Fibroblast of lung (primary cell): Measurements from ENCODE around the gene DESI1.

Experiments
- EZH2 ChIP-seq: IDR thresholded peaks from 2 replicates; pipeline ENCODE4 v1.5.1; 2012; ENCODE audit warnings: low read length, control low read depth, mild to moderate bottlenecking; ENCODE audit errors: missing control alignments
- TF ChIP-seq, protein P1 (sequence below), 2 donors: IDR thresholded peaks in 1 of 2; conservative IDR thresholded peaks in 1 of 2; 1 replicate in 1 of 2; 2 replicates in 1 of 2; pipeline ENCODE4 v1.5.1; 2011 to 2012; ENCODE audit warnings: low read length in 2 of 2, control low read depth in 1 of 2, inconsistent platforms in 1 of 2, low read depth in 1 of 2, mild to moderate bottlenecking in 1 of 2

DNA sequence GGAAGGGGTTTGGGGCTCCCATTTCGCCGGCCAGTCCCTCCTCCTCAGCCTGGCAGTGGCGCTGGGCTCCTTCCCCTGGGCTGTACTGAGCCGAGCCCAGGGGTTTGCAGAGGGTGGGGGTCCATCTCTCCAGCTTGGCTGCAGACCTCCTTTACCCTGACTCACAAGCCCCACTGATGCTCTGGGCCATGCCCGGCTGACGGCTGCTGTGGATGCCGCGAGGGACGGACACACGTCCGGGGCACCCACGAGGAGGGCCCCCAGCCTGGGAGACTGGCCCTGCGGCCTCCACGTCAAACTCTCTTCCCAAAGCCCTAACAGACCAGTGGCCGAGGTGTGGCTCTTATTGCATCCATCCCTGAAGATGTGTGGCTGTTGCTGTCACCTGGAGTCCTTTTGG lies 45.3 kb downstream of the DESI1 start:
- TF ChIP-seq, protein P1, sequence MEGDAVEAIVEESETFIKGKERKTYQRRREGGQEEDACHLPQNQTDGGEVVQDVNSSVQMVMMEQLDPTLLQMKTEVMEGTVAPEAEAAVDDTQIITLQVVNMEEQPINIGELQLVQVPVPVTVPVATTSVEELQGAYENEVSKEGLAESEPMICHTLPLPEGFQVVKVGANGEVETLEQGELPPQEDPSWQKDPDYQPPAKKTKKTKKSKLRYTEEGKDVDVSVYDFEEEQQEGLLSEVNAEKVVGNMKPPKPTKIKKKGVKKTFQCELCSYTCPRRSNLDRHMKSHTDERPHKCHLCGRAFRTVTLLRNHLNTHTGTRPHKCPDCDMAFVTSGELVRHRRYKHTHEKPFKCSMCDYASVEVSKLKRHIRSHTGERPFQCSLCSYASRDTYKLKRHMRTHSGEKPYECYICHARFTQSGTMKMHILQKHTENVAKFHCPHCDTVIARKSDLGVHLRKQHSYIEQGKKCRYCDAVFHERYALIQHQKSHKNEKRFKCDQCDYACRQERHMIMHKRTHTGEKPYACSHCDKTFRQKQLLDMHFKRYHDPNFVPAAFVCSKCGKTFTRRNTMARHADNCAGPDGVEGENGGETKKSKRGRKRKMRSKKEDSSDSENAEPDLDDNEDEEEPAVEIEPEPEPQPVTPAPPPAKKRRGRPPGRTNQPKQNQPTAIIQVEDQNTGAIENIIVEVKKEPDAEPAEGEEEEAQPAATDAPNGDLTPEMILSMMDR (conservative IDR thresholded peaks at IDR 0.05 in 1 of 2, IDR thresholded peaks at IDR 0.05 in 1 of 2; ENCODE audit: low read depth in 1 of 2, low read length in 2 of 2) = no peak
- no peak for TF ChIP-seq EZH2
